HAP-1 (cell line): ENCODE data around the gene PROM1.

Experiments
- DNase-seq, 2 experiments: peaks; one replicate each; pipeline ENCODE4 v3.0.0-alpha.2; 2016 to 2020; ENCODE audit warnings: low spot score in 2 of 2
- H3K27me3 ChIP-seq: fragments of 250-450 bp; sonication (Bioruptor Pico); 2 replicates; pipeline ENCODE4 v1.5.1; 2020; ENCODE audit warnings: low read depth, mild to moderate bottlenecking, moderate library complexity
- H3K36me3 ChIP-seq: fragments of 250-450 bp; sonication (Bioruptor Pico); replicated peaks from 2 replicates; pipeline ENCODE4 v1.5.1; 2020; ENCODE audit warnings: mild to moderate bottlenecking
- H3K4me1 ChIP-seq: fragments of 250-450 bp; sonication (Bioruptor Pico); 2 replicates; pipeline ENCODE4 v1.5.1; 2020; ENCODE audit warnings: mild to moderate bottlenecking
- H3K4me3 ChIP-seq: fragments of 250-450 bp; sonication (Bioruptor Pico); 2 replicates; pipeline ENCODE4 v1.5.1; 2020; ENCODE audit warnings: mild to moderate bottlenecking, moderate library complexity
- H3K9me3 ChIP-seq: fragments of 250-450 bp; sonication (Bioruptor Pico); 2 replicates; pipeline ENCODE4 v1.5.1; 2020; ENCODE audit warnings: mild to moderate bottlenecking, moderate library complexity
- in situ Hi-C: fragments of 300-500 bp; cut with MboI; formaldehyde crosslinking; loops from 3 replicates; pipeline ENCODE4 v1.14.3; 2020; ENCODE audit warnings: low sequenced_read_pairs, inconsistent platforms, mixed read lengths

The PROM1 gene

DNA sequence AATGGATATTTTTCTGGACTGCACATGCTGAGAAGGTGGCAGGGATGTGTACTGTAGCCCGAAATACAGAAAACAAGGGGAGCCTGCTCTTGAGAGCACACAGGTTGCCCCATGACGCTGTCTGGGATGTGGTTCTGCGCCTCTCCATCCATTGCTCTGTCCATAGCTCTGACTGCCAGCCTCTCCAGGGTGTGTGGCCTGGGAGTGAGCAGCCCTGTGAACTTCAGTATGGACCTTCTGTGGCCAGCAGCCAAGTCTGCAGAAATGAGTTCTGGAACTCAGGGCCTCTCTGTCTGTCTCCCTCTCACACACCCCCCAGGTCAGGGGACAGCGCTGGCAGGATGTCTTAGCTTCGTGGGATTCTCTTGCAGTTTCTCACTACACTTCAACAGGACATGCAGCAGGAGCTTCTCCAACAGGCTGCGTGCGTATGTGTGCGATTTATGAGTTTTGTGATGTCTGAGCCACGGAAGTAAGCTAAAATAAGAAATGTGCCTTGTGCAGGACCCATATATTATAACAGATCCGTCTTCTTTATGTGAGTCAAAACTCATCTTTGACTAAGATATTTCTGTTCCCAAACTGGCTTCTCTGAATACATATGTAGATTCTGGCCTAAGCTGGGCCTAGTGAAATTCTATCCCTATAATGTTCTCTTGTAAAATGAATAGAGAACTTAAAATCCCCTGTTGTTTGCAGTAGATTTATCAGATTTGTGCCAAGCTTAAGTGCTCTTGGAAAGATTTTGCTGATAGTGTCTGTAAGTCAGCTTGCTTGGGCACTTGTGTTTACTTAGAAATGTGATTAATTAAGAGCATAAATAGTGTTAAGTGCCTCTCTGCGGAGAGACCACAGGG is 40.0 kb downstream of the PROM1 start:
- peak; percentile 43 to 97 for DNase-seq
- Histone ChIP-seq H3K4me1 (peaks cover 17% of the 10 kb centered on the region), H3K4me3 (no peak overlapping the region), H3K9me3 (no peaks in the 10 kb centered on the region), H3K36me3 (no peaks in the 10 kb centered on the region), H3K27me3 (peaks cover 27% of the 10 kb centered on the region)
- in situ Hi-C loops, result loop anchor here (25.0 kb wide), 1 partner anchor 118 kb away; no protein-coding TSS in a partner anchor

DNA sequence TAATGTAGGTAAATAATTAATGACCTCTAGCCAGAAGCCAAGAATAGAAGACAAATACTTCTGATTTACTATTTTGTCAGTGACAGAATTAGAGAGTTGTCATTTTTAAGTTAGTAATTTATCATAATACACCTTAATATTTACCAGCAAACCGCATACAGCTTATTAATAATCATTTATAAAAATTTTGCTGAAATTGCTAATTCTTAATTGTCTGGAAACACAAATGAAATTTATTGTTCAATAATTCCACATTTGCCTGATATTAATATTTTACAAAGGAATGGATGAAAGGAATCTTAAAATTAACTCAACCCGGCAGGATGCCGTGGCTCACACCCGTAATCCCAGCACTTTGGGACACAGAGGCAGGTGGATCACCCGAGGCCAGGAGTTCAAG is 44.7 kb downstream of the PROM1 start:
- no peaks in the 10 kb centered on the region for H3K36me3 ChIP-seq
- no peaks in the 10 kb centered on the region for H3K9me3 ChIP-seq
- in situ Hi-C loops, result loop anchor here (25.0 kb wide), 1 partner anchor 123 kb away; no protein-coding TSS in a partner anchor
- peaks cover 32% of the 10 kb centered on the region for H3K4me1 ChIP-seq
- H3K27me3 ChIP-seq, result peaks cover 6% of the 10 kb centered on the region
- DNase-seq, result no peak
- H3K4me3 ChIP-seq, result no peak overlapping the region

DNA sequence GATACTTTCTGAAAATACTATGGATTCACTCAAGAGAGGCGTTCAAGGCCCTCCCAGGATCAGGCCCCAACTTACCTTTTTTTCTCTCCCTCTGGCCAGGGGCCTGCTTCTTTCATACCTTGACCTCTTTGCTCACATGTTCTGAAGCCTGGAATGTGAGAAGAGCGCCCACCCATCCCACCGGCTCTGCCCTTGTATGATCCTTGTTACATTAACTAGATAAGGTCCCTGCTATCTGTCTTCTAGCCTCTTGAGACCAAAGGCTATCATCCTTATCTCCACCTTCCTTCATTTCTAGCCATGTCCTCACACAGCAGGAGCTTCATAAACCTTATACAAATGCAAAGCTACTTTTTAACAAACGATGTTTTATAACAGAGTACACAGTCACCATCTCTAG is 45.9 kb downstream of the PROM1 start:
- H3K36me3 ChIP-seq, result no peaks in the 10 kb centered on the region
- in situ Hi-C loops, result loop anchor here (25.0 kb wide), 1 partner anchor 124 kb away; no protein-coding TSS in a partner anchor
- H3K27me3 ChIP-seq, result peaks cover 6% of the 10 kb centered on the region
- no peaks in the 10 kb centered on the region for H3K9me3 ChIP-seq
- no peak overlapping the region for H3K4me3 ChIP-seq
- DNase-seq, result no peak
- H3K4me1 ChIP-seq, result peaks cover 31% of the 10 kb centered on the region

DNA sequence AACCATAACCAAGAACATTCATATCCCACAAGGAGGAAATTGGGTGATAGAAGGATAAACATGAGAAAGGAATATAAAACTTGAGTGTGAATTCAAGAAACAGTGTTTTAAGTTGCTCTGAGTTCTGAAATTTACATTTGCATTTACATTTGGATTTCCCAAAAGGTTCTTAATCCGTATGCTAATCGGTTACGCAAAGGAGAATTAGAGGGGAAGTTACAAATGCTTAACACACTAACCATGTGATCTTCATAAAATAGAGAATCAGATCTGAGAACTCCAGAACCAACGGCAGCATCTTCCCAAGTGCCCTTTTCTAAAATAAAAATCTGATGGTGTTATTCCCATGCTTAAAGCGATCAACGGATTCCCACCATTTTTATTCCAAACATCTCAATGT is 48.0 kb downstream of the PROM1 start:
- in situ Hi-C loops, result loop anchor here (25.0 kb wide), 1 partner anchor 126 kb away; no protein-coding TSS in a partner anchor
- Histone ChIP-seq H3K4me3 (no peak overlapping the region), H3K36me3 (no peaks in the 10 kb centered on the region), H3K27me3 (no peaks in the 10 kb centered on the region; the same call in 1 of the 2 replicates), H3K4me1 (peaks cover 47% of the 10 kb centered on the region), H3K9me3 (no peaks in the 10 kb centered on the region)
- DNase-seq, result peak in 1 of 2 experiments; percentile 43

DNA sequence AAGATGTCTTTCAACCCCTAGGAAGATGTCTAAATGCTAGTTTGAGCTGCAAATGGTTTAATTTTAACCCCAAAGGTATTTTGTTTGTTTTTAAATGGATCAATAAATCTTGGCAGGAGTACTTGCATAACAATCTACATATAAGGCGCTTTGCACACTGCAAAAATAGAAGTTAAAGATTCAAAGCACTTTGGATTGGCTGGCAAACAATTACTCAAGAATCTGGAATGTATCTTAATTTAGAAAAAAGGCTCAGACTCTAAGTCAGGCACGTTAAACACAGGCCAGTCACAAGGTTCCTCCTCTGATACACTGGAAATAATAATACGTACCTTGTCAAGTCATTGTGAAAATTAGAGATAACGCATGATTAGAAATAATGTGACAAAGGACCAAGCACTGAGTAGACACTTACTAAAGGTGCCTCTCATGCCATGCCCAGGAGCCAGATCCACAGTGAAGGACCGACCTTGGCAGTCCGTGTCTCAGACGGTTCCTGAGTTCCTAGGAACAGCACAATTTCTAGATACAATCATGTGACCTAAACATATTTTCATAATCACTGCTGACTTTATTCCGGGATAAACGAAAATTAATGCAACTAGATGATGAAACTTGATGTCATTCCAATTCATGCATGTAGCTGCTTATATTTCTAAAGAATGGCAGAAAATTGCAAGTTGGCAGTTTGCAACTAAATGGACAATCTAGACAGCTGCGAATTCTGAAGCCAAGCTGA is 49.6 kb downstream of the PROM1 start:
- H3K36me3 ChIP-seq, result no peaks in the 10 kb centered on the region
- no peak overlapping the region for H3K4me3 ChIP-seq
- in situ Hi-C loops, result loop anchor here (25.0 kb wide), 1 partner anchor 128 kb away; no protein-coding TSS in a partner anchor
- no peaks in the 10 kb centered on the region for H3K9me3 ChIP-seq
- H3K27me3 ChIP-seq, result no peaks in the 10 kb centered on the region
- H3K4me1 ChIP-seq, result peaks cover 54% of the 10 kb centered on the region
- DNase-seq, result peak; percentile 14 to 78

DNA sequence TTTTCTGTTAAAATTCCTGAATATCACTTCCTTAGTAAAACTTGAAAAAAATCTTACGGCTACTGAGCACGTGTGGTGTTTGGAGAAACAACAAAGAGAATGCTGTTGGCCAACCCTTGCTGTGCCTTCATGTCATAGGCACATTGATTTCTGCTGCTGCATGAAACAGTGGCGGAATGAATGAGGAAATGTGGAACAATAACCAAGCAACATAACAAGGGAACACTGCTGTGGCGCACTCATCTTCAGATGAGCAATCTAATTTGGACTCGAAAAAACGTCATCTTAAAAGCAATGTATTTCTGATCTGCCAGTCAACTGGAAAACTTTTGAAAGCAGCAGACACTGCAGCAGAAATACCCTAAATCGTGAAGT is 51.4 kb downstream of the PROM1 start:
- H3K4me1 ChIP-seq, result peaks cover 56% of the 10 kb centered on the region
- no peaks in the 10 kb centered on the region for H3K36me3 ChIP-seq
- no peaks in the 10 kb centered on the region for H3K9me3 ChIP-seq
- DNase-seq, result peak in 1 of 2 experiments; percentile 13
- in situ Hi-C loops, result loop anchor here (25.0 kb wide), 1 partner anchor 130 kb away; no protein-coding TSS in a partner anchor
- H3K27me3 ChIP-seq, result 0 out of 2 replicates have a peak, but pooled peaks cover 3% of the 10 kb centered on the region
- H3K4me3 ChIP-seq, result no peak overlapping the region

DNA sequence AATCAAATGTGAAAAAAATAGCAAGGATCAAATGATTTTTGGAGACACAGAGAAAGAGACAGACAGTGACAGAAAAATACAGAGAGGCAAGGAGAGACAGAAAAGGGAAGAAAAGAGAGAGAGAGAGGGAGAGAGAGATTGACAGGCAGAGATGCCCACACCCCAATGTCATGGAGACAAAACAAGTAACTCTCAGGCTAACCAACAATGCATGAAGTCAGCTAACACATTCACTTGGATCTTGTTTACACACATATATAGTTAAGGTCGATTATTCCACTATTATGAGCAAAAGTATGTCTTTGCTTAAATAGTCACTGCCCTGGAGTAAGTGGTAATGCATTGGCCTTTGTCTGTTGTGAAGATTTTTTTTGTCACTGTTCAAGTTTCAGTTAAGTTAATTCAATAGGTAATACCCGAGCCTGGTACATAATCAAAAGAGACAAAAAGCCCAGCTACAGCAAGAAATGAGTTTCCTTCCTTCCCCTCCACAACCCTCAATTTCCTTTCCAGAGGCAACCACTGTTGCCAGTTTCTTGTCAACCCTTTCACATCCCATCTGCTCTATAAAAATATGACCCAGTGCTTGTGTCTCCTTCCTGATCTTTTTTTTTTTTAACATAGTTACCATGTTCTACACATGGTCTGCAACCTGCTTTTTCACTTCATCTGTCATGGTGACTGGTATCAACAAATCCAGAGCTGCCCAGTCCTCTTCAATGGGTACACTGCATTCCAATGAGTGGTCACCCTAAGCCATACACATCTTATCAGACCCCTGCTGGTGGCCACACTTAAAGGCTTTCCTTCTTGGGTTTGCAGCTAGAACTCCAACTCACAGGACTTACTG is 52.1 kb downstream of the PROM1 start:
- Histone ChIP-seq H3K4me3 (no peak overlapping the region), H3K36me3 (no peaks in the 10 kb centered on the region), H3K9me3 (no peaks in the 10 kb centered on the region), H3K27me3 (0 out of 2 replicates have a peak, but pooled peaks cover 3% of the 10 kb centered on the region), H3K4me1 (peaks cover 56% of the 10 kb centered on the region)
- DNase-seq, result no peak
- in situ Hi-C loops, result loop anchor here (25.0 kb wide), 1 partner anchor 131 kb away; no protein-coding TSS in a partner anchor

DNA sequence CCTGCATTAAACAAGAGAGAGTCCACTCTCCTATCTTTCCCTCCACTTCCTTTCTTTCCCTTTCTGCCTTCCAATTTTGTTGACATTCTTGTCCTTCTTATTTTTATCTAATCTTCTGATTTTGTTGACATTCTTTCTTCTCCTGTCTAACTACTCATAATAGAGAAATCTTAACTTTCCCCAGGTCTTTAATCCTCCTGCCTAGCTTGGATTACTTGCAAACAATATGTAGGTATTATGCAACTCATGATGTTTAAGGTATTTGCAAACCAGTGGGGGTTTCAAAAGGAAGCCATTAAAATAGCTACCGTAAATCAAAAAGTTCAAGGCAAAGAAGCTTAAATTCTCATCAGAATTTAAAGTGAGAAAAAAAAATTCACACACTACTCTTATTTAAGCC is 53.9 kb downstream of the PROM1 start:
- H3K36me3 ChIP-seq, result no peaks in the 10 kb centered on the region
- H3K9me3 ChIP-seq, result no peaks in the 10 kb centered on the region
- in situ Hi-C loops, result loop anchor here (10.0 to 25.0 kb wide), 2 partner anchors 132 to 175 kb away; no protein-coding TSS in a partner anchor
- peak in 1 of 2 experiments; percentile 67 for DNase-seq
- no peak overlapping the region for H3K4me3 ChIP-seq
- peaks cover 45% of the 10 kb centered on the region for H3K4me1 ChIP-seq
- H3K27me3 ChIP-seq, result 0 out of 2 replicates have a peak, but pooled peaks cover 3% of the 10 kb centered on the region

DNA sequence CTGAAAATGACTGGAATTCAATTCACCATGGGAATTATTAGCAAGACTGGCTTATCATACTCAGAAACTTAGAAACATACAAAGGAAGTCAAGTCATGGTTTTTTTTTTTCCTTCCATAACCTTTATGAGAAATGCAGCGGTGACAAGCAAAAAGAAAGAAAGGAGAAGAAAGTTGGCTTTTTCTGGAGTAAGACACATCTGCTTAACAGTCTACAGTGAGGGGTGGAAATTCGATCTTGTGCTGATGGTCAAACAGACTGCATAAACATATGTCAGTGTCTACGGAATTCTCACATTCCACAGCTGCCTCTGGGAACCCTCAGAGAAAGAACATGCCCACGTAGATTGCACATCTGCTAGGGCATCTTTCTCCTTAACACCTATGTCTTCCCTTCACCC is 54.6 kb downstream of the PROM1 start:
- peaks cover 38% of the 10 kb centered on the region for H3K4me1 ChIP-seq
- H3K4me3 ChIP-seq, result no peak overlapping the region
- no peaks in the 10 kb centered on the region for H3K36me3 ChIP-seq
- H3K9me3 ChIP-seq, result no peaks in the 10 kb centered on the region
- 0 out of 2 replicates have a peak, but pooled peaks cover 6% of the 10 kb centered on the region for H3K27me3 ChIP-seq
- DNase-seq, result no peak
- in situ Hi-C loops, result loop anchor here (10.0 to 25.0 kb wide), 2 partner anchors 133 to 176 kb away; no protein-coding TSS in a partner anchor

DNA sequence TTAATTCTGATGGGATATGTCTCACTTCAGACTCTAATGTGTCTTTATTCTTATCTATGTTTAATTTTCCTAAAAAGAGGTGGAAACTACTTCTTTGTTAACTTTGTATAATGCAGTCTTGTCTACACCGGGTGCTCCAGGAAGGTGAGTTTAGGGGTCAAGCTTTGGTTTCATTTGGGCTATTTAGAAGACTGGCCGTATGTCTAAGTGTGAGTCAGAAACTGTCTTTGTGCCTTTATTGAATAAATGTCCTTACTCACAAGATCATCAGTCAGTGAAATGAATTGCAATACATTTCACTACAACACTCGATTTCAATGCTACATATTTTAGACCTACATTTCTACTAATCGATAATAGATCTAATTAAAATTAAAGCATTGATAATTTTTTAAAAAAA is 56.2 kb downstream of the PROM1 start:
- Histone ChIP-seq H3K4me1 (peaks cover 28% of the 10 kb centered on the region), H3K27me3 (0 out of 2 replicates have a peak, but pooled peaks cover 10% of the 10 kb centered on the region), H3K9me3 (no peaks in the 10 kb centered on the region), H3K36me3 (no peaks in the 10 kb centered on the region), H3K4me3 (no peak overlapping the region)
- no peak for DNase-seq
- in situ Hi-C loops, result loop anchor here (10.0 to 25.0 kb wide), 2 partner anchors 135 to 177 kb away; no protein-coding TSS in a partner anchor

DNA sequence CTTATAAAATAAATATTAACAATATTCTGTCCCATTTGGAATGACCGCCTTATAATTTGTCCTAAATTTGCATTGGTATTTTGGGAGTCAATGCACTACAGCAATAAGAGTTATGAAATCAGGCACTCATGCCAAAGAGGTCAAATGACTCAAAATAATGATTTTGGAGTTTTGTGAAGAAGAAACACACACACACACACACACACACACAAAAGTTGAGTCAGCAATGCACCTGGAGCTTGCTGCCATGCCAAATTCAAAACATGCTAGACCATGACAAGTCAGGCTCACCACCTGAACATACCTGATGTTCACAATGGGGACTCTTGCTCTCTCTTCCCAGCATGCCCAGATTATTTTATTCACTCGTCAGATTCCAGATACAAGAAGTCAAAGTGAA is 56.7 kb downstream of the PROM1 start:
- DNase-seq, result no peak
- H3K4me3 ChIP-seq, result no peak overlapping the region
- H3K4me1 ChIP-seq, result peaks cover 22% of the 10 kb centered on the region
- 0 out of 2 replicates have a peak, but pooled peaks cover 10% of the 10 kb centered on the region for H3K27me3 ChIP-seq
- H3K36me3 ChIP-seq, result no peaks in the 10 kb centered on the region
- in situ Hi-C loops, result loop anchor here (10.0 to 25.0 kb wide), 2 partner anchors 135 to 178 kb away; no protein-coding TSS in a partner anchor
- H3K9me3 ChIP-seq, result no peaks in the 10 kb centered on the region

DNA sequence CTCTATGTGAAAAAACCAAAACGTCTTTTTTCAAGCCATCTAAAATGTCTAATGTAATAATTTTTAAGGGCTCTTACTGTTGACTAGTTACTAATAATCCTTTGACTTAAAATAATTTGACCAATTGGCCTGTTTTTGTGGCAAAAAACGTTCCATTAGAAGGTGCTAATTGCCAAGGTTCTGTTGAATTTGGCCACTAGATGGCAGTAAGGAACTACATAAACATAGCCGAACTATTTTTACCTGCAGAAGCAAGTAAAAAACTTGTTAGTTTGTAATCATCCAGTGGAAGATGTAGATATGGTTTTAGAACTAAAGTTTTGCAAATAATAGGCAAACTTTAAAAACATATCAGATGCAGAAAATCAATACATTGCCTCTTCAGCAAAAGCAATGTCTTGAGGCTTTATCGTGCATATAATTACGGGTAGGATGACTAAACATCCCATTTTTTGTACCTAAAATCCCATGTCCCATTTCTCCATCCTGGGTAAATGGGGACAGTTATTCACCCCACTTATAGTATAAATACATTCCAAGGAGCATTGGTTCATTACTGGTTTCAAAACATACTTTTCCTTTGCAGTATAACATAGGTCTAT is 57.6 kb downstream of the PROM1 start:
- Histone ChIP-seq H3K9me3 (no peaks in the 10 kb centered on the region), H3K4me1 (peaks cover 14% of the 10 kb centered on the region), H3K27me3 (peaks cover 12% of the 10 kb centered on the region; the same call in 1 of the 2 replicates), H3K4me3 (no peak overlapping the region), H3K36me3 (no peaks in the 10 kb centered on the region)
- in situ Hi-C loops, result loop anchor here (10.0 to 25.0 kb wide), 2 partner anchors 136 to 179 kb away; no protein-coding TSS in a partner anchor
- DNase-seq, result peak; percentile 49 to 61
